Tibial nerve (tissue), 4 donors: ENCODE data around the gene NMD3. TPM values are rescaled to one million over a fixed set of nuclear protein-coding genes. Genes with fewer than 3 reads are reported as not detected.

Source experiments
- DNase-seq, 2 donors: peaks; one replicate each; pipeline ENCODE4 v3.0.0-alpha.2; 2019; ENCODE audit warnings: low spot score in 2 of 2
- H3K27ac ChIP-seq, 4 donors: fragments of 200-600 bp; sonication (generic) in 3 of 4; one replicate each; pipeline ENCODE4 v1.5.1; 2017 to 2019; ENCODE audit warnings: mild to moderate bottlenecking in 1 of 4
- H3K27me3 ChIP-seq, 2 donors: fragments of 200-600 bp; sonication (generic) in 1 of 2; one replicate each; pipeline versions ENCODE4 v1.5.1 to v1.6.0; 2017 to 2019
- H3K36me3 ChIP-seq, 3 donors: fragments of 200-600 bp; sonication (generic); one replicate each; pipeline ENCODE4 v1.5.1; 2018 to 2019
- H3K4me1 ChIP-seq, 4 donors: fragments of 200-600 bp; sonication (generic) in 3 of 4; one replicate each; pipeline ENCODE4 v1.5.1; 2017 to 2019
- H3K4me3 ChIP-seq, 4 donors: fragments of 200-600 bp; sonication (generic) in 3 of 4; one replicate each; pipeline ENCODE4 v1.5.1; 2017 to 2019; ENCODE audit warnings: mild to moderate bottlenecking in 1 of 4, moderate library complexity in 1 of 4
- H3K9me3 ChIP-seq, 4 donors: fragments of 200-600 bp; sonication (generic) in 3 of 4; one replicate each; pipeline ENCODE4 v1.5.1; 2017 to 2019
- EP300 ChIP-seq, 2 donors: sonication (generic); formaldehyde crosslinking; IDR thresholded peaks; one replicate each; pipeline ENCODE4 v1.6.1; 2017; ENCODE audit warnings: antibody characterized with exemption in 2 of 2, mild to moderate bottlenecking in 1 of 2
- POLR2A ChIP-seq, 2 donors: fragments of 450-650 bp; IDR thresholded peaks; one replicate each; pipeline ENCODE4 v1.6.1; 2017; ENCODE audit warnings: antibody characterized with exemption in 2 of 2, mild to moderate bottlenecking in 2 of 2, moderate library complexity in 2 of 2
- WGBS, 2 donors: methylation state at CpG; one replicate each; pipeline ENCODE4 v1.1.5; 2018; 5-methylcytosine and 5-hydroxymethylcytosine counted together
- total RNA-seq, 4 donors: library from RNA; depleted of rRNA; stranded (reverse); fragments of >200 nt; gene quantifications; one replicate each; pipeline ENCODE4 v1.1.0, GENCODE V29; 2016
- TF ChIP-seq, protein P1 (sequence below), 5 experiments: fragments of 200-600 bp in 3 of 5; fragments of 450-650 bp in 2 of 5; sonication (generic) in 3 of 5; IDR thresholded peaks; one replicate each; pipeline ENCODE4 v1.5.1; 2016 to 2019; ENCODE audit warnings: antibody characterized with exemption in 5 of 5, mild to moderate bottlenecking in 3 of 5, moderate library complexity in 2 of 5

NMD3 gene
- total RNA-seq, 4 donors from 2014 or later: 26.7 to 54.6 (median 42.3) TPM

DNA sequence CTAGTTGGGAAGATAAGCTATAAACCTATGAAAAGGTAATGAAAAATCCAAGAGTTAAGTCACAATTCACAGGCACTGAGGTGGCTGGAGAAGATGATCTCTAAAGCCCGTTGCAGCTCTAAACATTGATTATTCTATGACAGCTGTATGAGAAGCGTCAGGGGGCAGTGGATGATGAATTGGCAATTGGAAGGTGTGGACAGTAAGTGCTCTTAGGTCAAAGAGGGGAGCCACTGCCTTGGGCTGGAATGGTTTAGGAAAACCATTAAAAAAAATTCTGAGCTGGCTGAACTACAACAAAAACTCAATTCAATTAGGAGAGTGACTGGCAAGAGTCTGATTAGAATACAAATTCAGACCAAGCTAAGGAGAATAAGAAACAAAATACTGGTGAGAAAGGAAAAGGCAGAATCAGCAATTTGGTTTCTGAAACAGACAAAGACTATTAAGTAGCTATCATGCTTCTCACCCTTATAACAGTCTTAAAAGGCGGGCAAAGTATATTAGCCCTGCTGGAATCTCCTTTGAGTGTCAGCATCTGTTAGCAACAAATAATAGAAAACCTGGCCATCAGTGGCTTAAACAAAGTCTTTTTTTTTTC, 8.8 kb upstream of the NMD3 start:
- no peak overlapping the region for H3K4me3 ChIP-seq
- H3K27me3 ChIP-seq: no peaks in the 10 kb centered on the region
- TF ChIP-seq, protein P1, sequence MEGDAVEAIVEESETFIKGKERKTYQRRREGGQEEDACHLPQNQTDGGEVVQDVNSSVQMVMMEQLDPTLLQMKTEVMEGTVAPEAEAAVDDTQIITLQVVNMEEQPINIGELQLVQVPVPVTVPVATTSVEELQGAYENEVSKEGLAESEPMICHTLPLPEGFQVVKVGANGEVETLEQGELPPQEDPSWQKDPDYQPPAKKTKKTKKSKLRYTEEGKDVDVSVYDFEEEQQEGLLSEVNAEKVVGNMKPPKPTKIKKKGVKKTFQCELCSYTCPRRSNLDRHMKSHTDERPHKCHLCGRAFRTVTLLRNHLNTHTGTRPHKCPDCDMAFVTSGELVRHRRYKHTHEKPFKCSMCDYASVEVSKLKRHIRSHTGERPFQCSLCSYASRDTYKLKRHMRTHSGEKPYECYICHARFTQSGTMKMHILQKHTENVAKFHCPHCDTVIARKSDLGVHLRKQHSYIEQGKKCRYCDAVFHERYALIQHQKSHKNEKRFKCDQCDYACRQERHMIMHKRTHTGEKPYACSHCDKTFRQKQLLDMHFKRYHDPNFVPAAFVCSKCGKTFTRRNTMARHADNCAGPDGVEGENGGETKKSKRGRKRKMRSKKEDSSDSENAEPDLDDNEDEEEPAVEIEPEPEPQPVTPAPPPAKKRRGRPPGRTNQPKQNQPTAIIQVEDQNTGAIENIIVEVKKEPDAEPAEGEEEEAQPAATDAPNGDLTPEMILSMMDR (IDR thresholded peaks at IDR 0.05): no peak
- TF ChIP-seq POLR2A (IDR thresholded peaks at IDR 0.05) (no peak), EP300 (IDR thresholded peaks at IDR 0.05) (no peak)
- H3K27ac ChIP-seq: no peak overlapping the region
- 49 to 57% methylated on average over 3 of the region's 3 CpGs for WGBS, 2 donors
- no peaks in the 10 kb centered on the region for H3K9me3 ChIP-seq
- no peak for DNase-seq
- no peaks in the 10 kb centered on the region for H3K4me1 ChIP-seq
- no peaks in the 10 kb centered on the region for H3K36me3 ChIP-seq

DNA sequence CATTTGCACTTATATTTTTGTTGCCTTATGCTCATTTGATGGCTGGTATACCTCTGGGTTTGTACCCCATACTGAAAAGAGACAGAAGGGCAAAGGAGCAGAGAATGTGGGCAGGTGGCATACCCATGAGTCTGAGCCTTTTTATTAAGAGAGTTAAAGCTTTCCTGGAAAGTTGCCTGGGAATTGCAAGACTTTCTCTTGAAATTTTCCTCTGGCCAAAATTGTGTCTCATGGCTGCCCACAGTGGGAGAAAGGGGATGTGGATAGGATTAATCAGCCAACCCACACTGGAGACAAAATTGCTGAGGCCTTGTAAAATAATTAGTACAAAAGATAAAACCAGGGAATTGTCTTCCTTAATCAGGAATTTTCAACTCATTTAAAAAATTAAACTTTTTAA, 8.2 kb upstream of the NMD3 start:
- no peak overlapping the region for H3K27ac ChIP-seq
- H3K4me3 ChIP-seq: no peak overlapping the region
- H3K4me1 ChIP-seq: no peaks in the 10 kb centered on the region
- no peaks in the 10 kb centered on the region for H3K36me3 ChIP-seq
- no peaks in the 10 kb centered on the region for H3K9me3 ChIP-seq
- DNase-seq: no peak
- no peak for TF ChIP-seq EP300 (IDR thresholded peaks at IDR 0.05)
- TF ChIP-seq, protein P1 (IDR thresholded peaks at IDR 0.05): no peak
- TF ChIP-seq POLR2A (IDR thresholded peaks at IDR 0.05): no peak
- H3K27me3 ChIP-seq: no peaks in the 10 kb centered on the region

DNA sequence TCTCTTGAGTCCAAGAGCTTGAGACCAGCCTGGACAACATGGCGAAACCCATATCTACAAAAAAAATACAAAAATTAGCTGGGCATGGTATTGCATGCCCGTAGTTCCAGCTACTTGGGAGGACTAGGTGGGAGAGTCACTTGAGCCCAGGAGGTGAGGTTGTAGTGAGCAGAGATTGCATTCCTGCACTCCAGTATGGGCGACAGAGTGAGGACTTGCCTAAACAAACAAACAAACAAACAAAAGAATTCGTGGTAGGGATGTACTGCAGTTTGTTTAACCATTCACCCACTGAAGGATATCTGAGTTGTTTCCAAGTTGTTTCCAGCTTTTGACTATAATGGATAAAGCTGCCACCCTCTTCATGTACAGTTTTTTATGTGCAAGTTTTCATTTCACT, 7.5 kb upstream of the NMD3 start:
- H3K36me3 ChIP-seq: no peaks in the 10 kb centered on the region
- TF ChIP-seq POLR2A (IDR thresholded peaks at IDR 0.05) (no peak), EP300 (IDR thresholded peaks at IDR 0.05) (no peak)
- TF ChIP-seq, protein P1 (IDR thresholded peaks at IDR 0.05): no peak
- 57 to 66% methylated on average over 4 of the region's 4 CpGs for WGBS, 2 donors
- no peak overlapping the region for H3K27ac ChIP-seq
- H3K27me3 ChIP-seq: no peaks in the 10 kb centered on the region
- no peak overlapping the region for H3K4me3 ChIP-seq
- DNase-seq: no peak
- H3K4me1 ChIP-seq: no peaks in the 10 kb centered on the region
- H3K9me3 ChIP-seq: no peaks in the 10 kb centered on the region

- Histone ChIP-seq H3K27me3 (no peaks in the 10 kb centered on the region), H3K4me3 (no peak overlapping the region), H3K4me1 (peaks cover 0 to under 1% (median 0%) of the 10 kb centered on the region in 4 donors), H3K9me3 (no peaks in the 10 kb centered on the region), H3K36me3 (no peaks in the 10 kb centered on the region), H3K27ac (no peak overlapping the region)
- WGBS, 2 donors: 90 to 92% methylated on average over 4 of the region's 4 CpGs
- TF ChIP-seq POLR2A (IDR thresholded peaks at IDR 0.05): no peak
- TF ChIP-seq, protein P1 (IDR thresholded peaks at IDR 0.05): no peak
- TF ChIP-seq EP300 (IDR thresholded peaks at IDR 0.05): no peak
- no peak for DNase-seq
Measured at GRCh38 chr3:161215185-161215584, 5.9 kb upstream of the NMD3 start.

- Histone ChIP-seq H3K36me3 (no peaks in the 10 kb centered on the region), H3K27ac (no peak overlapping the region), H3K4me3 (no peak overlapping the region), H3K4me1 (peaks cover 0 to 12% (median 1%) of the 10 kb centered on the region in 4 donors), H3K27me3 (no peaks in the 10 kb centered on the region), H3K9me3 (no peaks in the 10 kb centered on the region)
- no peak for TF ChIP-seq POLR2A (IDR thresholded peaks at IDR 0.05)
- peak in 1 of 2 donors; percentile 22 for TF ChIP-seq EP300 (IDR thresholded peaks at IDR 0.05)
- TF ChIP-seq, protein P1 (IDR thresholded peaks at IDR 0.05): no peak
- 73 to 84% methylated on average over 5 of the region's 5 CpGs for WGBS, 2 donors
- no peak for DNase-seq
Measured at GRCh38 chr3:161217496-161217895, 3.6 kb upstream of the NMD3 start.
